Measurements from ENCODE around the gene BEND3. TPM values are rescaled to one million over a fixed set of nuclear protein-coding genes. Genes with fewer than 3 reads are reported as not detected.

The BEND3 gene
- total RNA-seq, 4 donors from 2014 or later, result 1.3 to 2.7 (median 2.2) TPM

GRCh38 chr6:107019047-107019446 lies 96.3 kb downstream of the BEND3 start:
- no peaks in the 10 kb centered on the region for H3K4me1 ChIP-seq
- H3K27ac ChIP-seq, result no peak overlapping the region
- TF ChIP-seq CTCF (IDR thresholded peaks at IDR 0.05), result no peak
- no peak for TF ChIP-seq POLR2A (IDR thresholded peaks at IDR 0.05)
- TF ChIP-seq EP300 (IDR thresholded peaks at IDR 0.05), result no peak
- no peak for DNase-seq (ENCODE audit: low spot score in 2 of 2)
- H3K36me3 ChIP-seq, result no peaks in the 10 kb centered on the region
- no peaks in the 10 kb centered on the region for H3K27me3 ChIP-seq
- no peak overlapping the region for H3K4me3 ChIP-seq
- no peaks in the 10 kb centered on the region for H3K9me3 ChIP-seq
- WGBS, 2 donors, result 51 to 58% methylated on average over 5 of the region's 5 CpGs

Small RNAs within 50 kb of the gene (small RNA-seq; reads per million reads assigned to genes)
- not detected for gene RNU6-1299P

Other genes with a start within 250 kb of the BEND3 start
- 1 to 10 TPM in 2 of 4 donors, under 1 TPM in 1, not detected in 1; 0.66 to 5.9 (median 2.4) TPM for gene CD24, start 140.8 kb downstream of the BEND3 start, total RNA-seq
- gene MTRES1, start 87.3 kb downstream of the BEND3 start, total RNA-seq, result 10 to 100 TPM in 2 of 4 donors, 1 to 10 TPM in 2; 8.2 to 14.6 (median 11.6) TPM